Stromal cell of bone marrow (primary cell): Measurements from ENCODE around the gene TENM4.
"Not testable (repeated sequence)": the region's sequence is repeated elsewhere in the genome, so short reads cannot be mapped to it uniquely, and the experiment has no call there.

Source experiments
- DNase-seq: peaks from one replicate; pipeline ENCODE4 v3.0.0-alpha.2; 2012; ENCODE audit warnings: low read depth

Gene TENM4

DNA sequence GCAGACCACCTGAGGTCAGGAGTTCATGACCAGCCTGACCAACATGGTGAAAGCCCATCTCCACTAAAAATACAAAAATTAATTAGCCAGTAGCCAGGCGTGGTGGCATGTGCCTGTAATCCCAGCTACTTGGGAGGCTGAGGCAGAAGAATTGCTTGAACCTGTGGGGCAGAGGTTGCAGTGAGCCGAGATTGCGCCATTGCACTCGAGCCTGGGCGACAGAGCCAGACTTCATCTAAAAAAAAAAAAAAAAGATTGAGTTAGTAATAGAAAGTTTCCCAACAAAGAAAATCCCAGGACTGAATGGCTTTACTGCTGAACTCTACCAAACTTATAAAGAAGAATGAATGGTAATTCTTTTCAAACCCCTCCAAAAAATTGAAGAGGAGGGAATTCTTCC is 803.3 kb downstream of the TENM4 start:
- DNase-seq = not testable (repeated sequence)

DNA sequence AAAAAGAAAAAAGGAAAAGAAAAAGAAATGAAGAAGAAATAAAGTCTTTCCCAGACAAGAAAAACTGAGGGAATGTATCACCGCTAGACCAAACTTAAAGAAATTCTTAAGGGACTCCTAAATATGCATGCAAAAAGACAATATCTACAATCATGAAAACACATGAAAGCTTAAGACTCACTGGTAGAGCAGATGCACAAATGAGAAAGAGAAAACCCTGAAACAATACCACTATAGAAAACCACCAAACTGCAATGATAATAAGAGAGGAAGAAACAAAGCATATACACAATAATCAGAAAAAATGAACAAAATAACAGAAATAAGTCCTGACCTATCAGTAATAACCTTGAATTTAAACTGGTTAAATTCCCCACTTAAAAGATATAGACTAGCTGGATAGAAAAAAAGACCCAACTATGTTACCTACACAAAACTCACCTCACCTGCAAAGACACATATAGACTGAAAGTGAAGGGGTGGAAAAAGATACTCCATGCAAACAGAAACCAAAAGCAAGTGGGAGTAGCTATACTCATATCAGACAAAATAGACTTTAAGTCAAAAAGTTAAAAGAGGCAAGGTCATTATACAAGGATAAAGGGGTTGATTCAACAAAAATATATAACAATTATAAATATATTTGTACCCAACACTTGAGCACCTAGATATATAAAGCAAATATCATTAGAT is 804.9 kb downstream of the TENM4 start:
- DNase-seq = no peak

DNA sequence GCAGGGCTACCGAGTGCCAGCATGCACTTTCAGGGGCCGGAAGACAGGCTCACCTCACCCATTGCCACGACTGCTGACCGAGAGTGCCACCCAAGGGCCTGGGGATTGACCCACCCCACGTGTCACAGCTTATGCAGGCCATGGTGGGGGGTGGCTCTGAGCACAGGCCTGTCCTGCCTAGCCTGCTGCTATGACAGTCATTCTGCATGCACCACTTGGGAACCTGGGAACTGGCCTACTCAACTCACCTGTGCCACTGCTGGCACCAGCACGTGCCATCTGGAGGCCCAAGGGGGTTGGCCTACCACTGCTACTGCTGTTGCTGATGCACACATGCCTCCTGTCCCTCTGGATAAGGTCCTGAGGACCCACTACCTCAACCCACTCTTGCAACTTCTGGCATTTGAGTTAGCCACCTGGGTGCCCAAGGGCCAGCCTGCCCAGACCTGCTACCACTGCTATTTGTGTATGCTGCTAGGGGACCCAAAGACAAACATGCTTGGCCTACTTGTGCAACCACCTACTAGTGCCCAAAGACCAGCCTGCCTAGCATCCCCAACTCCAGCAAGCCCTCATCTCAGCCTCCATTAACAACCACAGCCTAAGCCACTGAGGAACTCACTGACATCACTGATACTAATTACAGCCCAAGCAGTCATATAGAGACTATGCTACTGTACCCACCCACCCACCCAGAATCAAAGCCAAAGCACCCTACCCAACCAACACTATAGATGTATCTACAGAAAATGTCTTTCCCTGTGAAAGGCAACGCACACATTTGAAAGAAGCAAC is 807.1 kb downstream of the TENM4 start:
- DNase-seq = no peak

DNA sequence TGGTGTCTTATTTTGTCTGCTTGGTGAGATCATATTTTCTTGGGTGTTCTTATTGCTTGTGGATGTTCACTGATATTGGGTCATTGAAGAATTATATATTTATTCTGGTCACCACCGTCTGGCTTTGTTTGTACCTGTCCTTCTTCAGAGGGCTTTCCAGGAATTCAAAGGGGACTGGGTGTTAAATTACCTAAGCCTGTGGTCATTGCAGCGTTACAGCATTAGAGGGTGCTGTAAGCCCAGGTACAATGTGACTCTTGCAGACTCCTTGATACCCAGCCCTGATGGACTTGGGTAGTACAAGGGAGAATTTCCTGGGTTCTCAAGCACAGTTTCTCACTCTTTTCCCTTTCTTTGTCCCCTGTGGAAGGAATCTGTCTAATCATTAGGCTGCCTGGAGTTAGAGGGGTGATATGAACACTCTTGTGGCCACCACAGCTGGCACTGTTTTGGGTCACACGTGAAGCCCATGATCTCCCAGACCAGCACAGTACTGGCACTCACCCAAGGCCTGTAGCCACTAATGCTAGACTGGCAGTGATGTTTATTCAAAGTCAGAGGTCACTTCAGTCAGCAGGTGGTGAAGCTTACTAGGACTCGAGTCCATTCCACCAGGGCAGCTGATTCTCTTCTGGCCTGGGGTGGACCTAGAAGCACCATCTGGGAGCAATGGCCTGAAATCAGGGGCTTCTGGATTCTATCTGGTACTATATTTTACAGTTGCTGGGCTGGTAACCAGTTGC is 810.1 kb downstream of the TENM4 start:
- no peak for DNase-seq

DNA sequence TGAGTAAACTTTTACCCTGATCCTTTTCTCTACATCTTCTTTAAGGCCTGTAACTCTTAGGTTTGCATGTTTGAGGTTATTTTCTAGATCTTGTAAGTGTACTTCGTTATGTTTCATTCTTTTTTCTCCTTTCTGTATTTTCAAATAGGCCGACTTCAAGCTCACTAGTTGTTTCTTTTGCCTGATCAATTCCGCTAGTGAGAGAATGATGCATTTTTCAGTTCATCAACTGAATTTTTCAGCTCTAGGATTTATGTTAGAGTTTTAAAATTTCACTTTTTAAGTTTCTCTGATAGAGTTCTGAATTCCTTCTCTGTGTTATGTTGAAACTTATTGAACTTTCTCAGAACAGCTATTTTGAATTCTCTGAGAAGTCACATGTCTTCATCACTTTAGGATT is 810.7 kb downstream of the TENM4 start:
- DNase-seq = no peak

DNA sequence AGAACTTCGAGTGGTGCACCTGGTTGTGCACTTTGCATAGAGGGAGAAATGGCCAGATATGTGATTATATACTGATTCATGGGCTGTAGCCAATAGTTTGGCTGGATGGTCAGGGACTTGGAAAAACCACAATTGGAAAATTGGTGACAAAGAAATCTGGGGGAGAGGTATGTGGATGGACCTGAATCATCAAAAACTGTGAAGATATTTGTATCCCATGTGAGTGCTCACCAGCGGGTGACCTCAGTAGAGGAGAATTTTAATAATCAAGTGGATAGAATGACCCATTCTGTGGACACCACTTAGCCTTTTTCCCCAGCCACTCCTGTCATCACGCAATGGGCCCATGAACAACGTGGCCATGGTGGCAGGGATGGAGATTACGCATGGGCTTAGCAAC is 818.2 kb downstream of the TENM4 start:
- no peak for DNase-seq

DNA sequence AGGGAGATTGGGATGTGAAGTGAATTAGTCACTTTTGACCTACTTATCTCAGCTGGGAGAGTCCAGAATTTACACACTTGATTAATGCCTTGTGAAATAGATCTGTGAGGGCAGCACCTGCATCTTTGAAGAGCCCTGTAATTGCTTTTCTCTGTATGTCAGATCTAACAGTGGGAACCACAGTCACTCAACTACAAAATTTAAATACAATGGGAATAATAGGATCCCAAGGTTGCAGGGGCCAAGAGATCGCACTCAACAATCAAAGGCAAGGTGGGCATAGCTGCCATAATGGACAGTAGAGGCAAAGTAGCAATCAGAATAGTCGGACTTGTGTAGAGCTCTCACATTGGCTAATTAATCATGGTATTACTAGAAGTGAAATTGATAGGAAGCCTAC is 820.7 kb downstream of the TENM4 start:
- no peak for DNase-seq

DNA sequence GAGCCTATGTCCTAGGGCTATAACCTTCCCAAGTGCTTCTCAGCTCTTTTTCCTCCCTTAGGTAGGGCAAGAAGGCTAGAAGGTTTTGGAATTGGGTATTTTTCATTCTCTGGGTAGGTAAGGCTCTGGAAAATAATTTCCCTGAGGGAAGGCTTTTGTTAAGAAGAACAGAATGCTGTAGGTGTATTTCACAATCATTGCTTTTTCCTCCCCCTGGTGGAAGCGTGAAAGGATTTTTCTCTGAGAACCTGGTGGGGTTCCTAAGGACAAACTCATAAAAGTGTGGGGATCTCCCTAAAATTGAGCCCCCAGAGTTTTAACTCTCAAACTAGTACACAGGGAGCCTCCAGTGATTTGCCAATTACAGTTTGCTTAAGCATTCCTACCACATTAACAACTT is 825.1 kb downstream of the TENM4 start:
- no peak for DNase-seq

DNA sequence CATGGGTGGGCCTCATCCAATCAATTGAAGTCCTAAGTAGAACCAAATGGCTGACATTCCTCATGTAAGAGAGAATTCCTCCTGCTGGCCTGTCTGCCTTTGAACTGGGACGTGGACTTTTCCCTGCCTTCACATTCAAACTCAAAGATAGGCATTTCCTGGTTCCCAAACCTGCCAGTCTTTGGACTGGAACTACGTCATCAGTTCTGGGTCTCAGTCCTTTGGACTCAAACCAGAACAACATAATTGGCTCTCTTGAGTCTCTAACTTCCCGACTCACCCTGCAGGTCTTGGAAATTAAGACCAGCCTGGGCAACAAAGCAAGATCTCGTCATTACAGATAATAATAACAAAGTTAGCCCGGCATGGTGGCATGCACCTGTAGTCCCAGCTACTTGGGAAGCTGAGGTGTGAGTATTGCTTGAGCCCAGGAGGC is 827.4 kb downstream of the TENM4 start:
- no peak for DNase-seq

DNA sequence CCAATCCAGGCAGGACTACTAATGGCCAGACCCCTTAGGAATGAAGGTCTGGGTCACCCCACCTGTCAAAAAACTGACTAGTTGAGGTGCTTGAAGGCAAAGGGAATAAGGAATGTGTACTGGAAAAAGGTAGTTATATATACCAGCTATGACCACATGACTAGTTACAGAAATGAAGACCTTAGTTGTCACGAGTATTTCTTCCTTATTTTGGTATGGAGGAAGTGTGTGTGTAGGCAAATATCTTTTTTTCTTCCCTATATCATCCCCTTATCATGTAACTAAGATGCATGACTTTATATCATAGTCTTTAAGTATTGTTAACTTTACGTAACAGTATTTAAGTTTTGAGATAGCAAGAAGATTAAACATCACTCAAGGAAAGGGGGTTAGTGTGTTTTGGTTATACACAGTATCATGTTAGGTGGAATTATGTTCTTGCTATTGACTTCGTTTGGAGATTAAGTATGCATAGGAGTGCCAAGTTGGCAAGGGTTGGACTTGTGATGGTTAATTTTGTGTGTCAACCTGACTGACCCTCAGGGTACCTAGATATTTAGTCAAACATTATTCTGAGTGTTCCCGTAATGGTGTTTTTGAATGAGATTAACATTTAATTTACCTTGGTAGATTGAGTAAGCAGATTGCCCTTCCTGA is 828.0 kb downstream of the TENM4 start:
- DNase-seq = no peak

DNA sequence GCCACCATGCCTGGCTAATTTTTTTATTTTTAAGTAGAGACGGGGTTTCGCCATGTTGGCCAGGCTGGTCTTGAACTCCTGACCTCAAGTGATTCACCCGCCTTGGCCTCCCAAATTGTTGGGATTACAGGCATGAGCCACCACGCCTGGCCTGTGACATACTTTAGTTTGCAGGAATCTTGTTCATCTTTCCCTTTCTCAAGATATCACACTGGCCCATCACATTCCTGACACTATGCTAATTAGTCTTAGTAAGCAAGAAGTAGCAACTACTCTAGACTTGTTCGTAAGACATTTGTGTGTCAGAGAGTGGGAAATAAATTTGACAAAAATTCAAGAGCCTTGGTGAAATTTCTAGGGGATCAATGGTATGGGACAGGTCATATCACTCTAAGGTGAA is 831.5 kb downstream of the TENM4 start:
- DNase-seq = not testable (repeated sequence)

DNA sequence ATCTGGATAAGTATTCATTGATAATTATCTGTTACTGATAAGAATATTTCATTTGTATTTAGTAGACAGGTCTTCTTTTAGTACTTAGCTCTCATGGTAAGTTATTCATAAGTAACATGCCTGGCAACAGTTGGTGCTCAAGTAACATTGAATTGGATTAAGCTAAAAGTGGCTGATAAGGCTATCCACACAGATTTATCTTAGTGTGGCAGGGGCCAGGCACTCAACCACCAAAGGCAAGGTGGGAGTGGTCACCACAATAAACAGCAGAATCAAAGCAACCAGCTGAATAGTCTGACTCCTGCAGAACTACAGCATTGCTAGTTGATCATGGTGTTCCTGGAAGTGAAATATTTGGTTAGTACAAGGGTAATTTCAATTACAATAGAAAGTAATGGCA is 833.1 kb downstream of the TENM4 start:
- no peak for DNase-seq

DNA sequence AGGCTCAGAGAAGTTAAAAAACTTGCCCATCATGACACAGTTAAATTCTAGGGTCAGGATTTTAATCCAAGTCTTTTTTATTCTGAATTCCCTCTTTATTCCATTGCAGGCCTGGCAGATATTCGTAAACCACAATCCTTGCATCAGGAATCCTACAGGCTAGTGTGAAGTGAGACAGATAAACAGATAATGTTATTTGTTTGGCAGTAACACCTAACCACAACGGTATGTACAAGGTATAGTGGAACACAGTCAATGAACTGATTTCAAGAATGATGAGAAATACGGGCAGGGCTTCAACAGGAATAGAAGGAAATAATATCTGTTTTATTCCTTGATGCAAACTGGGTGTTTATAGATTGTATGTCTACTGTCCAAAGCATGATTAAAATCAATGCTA is 834.2 kb downstream of the TENM4 start:
- no peak for DNase-seq

DNA sequence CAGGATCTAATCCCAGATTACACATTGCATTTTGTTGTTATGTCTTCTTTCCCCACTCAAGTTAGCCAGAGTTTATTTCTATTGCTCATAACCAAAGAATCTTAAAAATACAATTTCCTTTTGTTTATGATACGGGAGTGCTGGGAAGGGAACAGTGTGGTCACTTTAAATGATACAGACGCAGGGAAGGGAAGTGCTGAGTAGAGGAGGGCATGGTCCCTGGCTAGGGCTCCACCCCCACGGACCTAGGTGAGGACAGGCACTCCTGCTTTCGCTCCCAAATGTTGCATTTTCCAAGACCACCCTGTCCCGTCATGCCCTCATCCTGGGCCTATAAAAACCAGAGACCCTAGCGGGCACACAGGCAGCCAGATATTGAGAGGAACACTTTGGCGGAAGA is 835.5 kb downstream of the TENM4 start:
- no peak for DNase-seq

DNA sequence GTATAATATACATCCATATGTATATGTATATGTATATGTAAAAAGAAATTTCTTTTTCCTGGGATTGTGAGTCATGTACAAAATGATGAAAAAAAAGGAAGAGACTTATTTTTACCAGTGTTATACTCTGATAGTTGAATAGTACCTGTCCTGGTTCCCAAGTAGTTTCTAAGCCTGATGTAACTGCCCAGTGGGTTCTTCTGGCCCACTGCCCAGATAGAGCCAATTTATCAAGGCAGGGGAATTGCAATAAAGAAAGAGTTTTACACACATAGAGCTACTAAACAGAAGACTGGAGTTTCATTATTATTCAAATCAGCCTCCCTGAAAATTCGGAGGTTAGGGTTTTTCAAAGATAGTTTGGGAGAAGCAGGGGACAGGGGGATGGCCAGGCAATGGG is 837.0 kb downstream of the TENM4 start:
- no peak for DNase-seq
